Non-pigmented ciliary epithelial cell (primary cell): ENCODE measurements around the gene CCL21.
A peak's percentile ranks its signal among the peaks of the same experiment; 100 is the strongest.

Experiments used
- DNase-seq: peaks from one replicate; pipeline ENCODE4 v3.0.0-alpha.2; 2010; ENCODE audit warnings: low read depth

CCL21 gene

DNA sequence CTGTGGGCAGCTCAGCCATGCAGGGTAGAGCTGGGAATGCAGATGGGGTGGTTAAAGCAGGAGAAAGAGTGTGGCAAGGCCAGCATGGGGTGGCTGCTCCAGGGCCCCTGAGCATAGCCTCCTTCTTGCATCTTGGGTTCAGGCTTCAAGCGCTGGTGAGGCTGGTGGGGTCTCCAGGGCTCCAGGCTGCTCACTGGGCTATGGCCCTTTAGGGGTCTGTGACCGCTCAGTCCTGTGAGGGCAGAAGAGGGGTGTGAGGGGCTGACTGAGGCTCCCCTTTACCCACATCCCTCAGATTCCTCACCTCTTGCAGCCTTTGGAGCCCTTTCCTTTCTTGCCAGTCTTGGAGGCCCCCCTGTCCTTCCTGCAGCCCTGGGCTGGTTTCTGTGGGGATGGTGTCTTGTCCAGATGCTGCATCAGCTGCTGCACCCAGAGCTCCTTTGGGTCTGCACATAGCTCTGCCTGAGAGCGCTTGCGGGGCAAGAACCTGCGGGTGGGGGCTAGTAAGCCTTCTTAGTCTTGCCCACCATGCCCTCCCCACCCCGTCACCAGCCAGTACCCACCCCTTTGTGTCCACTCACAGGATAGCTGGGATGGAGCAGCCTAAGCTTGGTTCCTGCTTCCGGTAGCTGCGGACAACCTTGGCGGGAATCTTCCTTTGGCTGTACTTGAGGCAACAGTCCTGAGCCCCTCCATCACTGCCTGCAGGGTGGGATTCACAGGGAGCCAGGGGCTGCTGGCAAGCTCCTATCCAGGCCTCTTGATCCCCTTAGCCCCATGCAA, 549 bp downstream of the CCL21 start:
- DNase-seq = no peak

DNA sequence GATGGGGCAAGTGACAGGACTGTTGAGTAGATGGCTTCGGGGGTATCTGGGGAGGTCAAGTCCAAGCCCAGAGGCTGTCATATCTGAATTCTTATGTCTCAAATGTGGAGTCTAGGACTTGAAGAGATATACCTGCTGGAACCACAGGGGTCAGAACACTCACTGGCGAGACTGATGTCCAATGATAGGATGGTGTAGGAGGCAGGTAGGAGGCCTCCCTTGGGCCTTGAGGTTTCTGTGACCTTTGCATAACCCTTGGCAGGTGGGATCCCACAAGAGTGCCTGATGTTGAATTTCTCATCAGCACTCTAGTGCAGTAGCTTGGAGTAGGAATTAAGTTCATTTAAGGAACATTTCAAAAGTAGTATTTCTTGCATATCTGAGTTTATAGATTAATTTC, 2.8 kb downstream of the CCL21 start:
- DNase-seq = no peak

GRCh38 chr9:34701769-34702736, 7.9 kb downstream of the CCL21 start:
- peak; percentile 54 for DNase-seq

DNA sequence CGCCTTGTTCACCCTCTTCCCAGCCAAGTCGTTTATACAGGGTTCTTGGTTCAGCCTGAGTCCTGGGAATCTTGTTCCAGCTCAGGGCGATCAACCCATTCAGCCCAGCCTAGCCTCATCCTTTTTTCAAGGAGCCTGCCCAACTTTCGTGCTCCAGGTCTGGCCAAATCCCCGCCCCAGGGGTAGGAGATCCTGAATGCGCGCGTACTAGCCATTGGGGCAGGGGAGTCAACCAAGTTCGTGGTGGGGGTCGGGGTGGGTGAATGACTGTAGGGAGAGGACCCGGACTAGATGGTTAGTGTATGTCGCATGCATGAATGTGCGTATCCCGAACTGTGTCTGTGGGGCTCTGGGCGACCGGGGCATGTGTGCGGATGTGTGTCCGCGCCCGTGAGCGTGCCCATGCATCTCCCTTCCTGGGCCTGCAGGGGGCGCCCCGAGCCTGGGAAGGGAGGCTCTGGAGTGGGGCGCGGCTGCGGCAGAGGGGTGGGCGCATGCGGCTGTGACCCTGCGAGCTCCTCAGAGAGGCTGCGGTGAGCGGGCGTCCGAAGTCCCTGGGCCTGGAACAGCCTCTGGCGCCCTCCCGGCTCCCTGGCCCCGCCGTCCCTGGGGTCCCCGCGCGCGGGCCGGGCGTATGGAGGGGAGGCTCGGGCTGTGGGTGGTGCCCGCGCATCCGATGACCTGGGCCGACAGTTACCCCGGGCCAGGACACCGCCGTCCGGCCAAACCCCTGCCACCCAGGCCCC, 8.7 kb downstream of the CCL21 start:
- no peak for DNase-seq

GRCh38 chr9:34694811-34695210, 15.1 kb downstream of the CCL21 start:
- DNase-seq = no peak

DNA sequence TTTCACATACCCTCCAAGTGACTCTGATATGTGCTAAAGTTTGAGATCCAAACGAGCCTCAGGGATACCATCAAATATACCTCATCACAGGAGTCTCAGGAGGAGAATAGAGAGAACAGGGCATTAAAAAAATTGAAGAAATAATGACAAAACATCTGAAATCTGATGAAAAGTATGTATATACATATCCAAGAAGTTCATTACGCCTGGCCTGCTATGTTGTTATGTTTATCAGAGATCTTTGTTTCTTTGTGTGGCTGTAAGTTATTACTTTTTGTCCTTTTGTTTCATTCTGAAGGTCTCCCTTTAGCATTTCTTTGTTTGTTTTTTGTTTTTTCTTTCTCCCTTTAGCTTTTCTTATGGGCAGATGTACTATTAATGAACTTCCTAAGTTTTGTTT, 16.4 kb downstream of the CCL21 start:
- no peak for DNase-seq

GRCh38 chr9:34691936-34692315, 18.0 kb downstream of the CCL21 start:
- DNase-seq = no peak

- DNase-seq = no peak
Observed at GRCh38 chr9:34690983-34691935, 18.7 kb downstream of the CCL21 start, which contains the start of gene CCL19. Gene CCL19 (minus strand): TSS chr9:34691276. CDS start chr9:34691139, 137 bp downstream.

DNA sequence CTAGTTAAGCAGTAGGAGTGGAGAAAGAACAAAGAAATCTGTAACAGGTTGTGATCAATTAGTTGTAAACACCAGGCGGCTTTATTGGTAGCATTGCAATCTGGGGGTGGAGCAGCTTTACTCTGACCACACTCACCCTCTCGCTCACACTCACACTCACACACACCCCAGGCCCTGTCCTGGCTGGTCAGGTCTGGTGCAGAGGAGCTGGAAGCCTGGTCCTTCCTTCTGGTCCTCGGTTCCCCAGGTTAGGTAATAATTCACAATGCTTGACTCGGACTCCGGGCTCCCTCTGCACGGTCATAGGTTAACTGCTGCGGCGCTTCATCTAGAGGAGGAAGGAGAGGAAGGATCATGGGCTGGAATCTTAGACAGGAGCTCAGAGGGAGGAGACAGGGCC, 20.4 kb downstream of the CCL21 start:
- DNase-seq = no peak

DNA sequence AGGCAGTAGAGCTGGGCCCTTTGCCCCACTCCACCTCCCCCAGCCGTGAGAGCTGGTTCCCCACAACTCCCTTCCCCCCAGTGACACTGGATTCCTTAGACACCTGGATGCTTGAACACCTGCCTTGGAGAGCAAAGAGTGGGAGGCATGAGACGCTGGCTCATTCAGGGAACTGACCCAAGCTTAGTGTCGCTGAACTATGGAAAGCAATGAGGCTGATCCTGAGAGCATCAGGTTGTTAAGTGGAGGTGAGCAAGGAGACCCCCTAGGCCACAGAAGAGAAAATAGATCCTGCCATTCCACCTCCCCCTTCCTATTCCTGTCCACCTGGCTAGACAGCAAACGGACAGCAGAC, 20.8 kb downstream of the CCL21 start:
- no peak for DNase-seq

DNA sequence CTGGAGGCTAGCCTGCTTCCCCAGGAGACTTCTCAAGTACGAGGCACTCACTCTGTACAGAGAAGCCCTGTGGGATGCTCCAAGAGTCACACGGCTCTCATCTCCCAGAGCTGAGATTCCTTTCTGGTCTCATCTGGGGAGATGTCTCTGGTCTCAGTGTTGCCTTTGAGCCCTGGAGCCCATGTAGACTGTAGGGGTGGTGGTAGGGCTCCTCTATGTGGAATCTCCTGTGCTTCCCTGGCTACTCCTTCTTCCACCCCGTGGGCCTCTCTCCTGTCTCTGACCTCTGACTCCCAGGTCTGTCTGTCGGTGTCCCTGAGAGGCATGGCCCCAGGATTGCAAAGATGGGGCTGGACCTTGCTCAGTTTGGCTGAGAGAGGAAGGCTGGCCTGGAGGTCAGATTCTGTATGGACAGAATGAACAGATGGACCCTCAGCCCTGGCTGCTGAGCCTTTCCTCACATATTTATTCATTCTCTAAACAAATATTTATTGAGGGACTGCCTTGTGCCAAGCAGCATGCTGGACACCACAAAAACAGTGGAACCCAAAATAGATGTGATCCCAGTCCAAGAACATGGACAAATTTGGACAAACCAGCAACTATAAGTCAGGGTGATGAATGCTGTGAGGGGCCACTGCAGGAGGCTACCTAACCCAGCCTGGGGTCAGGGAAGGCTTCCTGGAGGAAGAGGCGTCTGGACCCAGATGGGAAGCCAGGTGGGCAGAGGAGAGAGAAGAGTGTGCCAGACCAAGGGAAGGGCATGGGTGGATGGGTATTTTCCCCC, 21.4 kb downstream of the CCL21 start:
- DNase-seq = no peak

- no peak for DNase-seq
Observed at GRCh38 chr9:34687276-34688030, 22.5 kb downstream of the CCL21 start.

GRCh38 chr9:34686732-34687131, 23.2 kb downstream of the CCL21 start:
- DNase-seq = no peak

DNA sequence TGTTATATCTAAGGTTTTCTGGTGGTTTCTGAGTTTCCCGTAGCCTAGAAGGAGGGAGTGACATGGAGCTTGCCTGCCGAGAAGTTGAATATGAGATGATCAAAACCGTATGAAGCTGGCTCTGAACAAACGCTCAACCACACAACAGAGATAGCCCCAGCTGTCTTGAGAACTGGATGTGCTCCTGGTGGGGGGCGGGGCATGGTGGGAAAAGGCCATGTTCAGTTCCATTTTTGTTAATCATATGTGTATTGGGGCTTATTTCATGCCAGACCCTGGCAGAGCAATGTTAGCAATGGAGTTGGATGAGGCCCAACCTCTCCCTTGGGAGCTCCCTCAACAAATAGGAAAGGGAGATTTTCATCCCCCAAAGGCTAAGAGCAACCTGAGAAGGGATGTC, 23.7 kb downstream of the CCL21 start:
- no peak for DNase-seq

DNA sequence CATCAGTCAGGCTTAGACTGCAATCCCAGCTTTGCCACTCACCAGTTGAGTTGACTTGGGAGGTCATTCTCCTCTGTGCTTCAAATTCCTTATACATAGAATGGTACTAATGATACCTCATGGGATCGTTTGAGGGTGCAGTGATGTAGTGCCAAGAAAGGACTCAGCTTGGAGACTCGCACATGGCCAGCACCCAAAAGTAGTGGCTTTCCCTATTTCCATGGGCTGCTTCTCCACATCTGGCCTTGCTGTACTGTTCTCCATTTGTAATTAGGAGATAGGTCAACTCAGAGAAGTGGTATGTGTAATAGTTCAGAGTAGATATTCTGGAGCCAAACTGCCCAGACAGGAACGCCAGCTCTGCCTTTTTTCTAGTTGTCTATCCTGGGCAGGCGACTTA, 24.3 kb downstream of the CCL21 start:
- no peak for DNase-seq

- DNase-seq = no peak
Observed at GRCh38 chr9:34684816-34685215, 25.1 kb downstream of the CCL21 start.

- no peak for DNase-seq
Observed at GRCh38 chr9:34684145-34684544, 25.8 kb downstream of the CCL21 start.

GRCh38 chr9:34675869-34676268, 34.1 kb downstream of the CCL21 start:
- no peak for DNase-seq

GRCh38 chr9:34675048-34675714, 34.8 kb downstream of the CCL21 start:
- no peak for DNase-seq
